Lung (tissue), 12 donors: Measurements from ENCODE around the gene COL4A1. TPM values are rescaled to one million over a fixed set of nuclear protein-coding genes. Genes with fewer than 3 reads are reported as not detected.
A peak's percentile ranks its signal among the peaks of the same experiment; 100 is the strongest.

Source experiments
- ATAC-seq: fragments of 200-7000 bp; cut with Tn5 transposase; one replicate; pipeline ENCODE4 v1.9.1; 2020; ENCODE audit warnings: moderate number of reproducible peaks; ENCODE audit not compliant: insufficient read depth, low FRiP score
- DNase-seq, 3 donors: peaks; one replicate each; pipeline ENCODE4 v3.0.0-alpha.2; 2013 to 2017
- H3K27ac ChIP-seq, 2 donors: one replicate each; pipeline ENCODE4 v1.5.1; 2013; ENCODE audit warnings: mild to moderate bottlenecking in 2 of 2, moderate library complexity in 2 of 2, control low read depth in 1 of 2, inconsistent platforms in 1 of 2, low read depth in 1 of 2, low read length in 1 of 2
- H3K27me3 ChIP-seq, 3 donors: one replicate each; pipeline ENCODE4 v1.5.1; 2013; ENCODE audit warnings: low read length in 2 of 3; ENCODE audit not compliant: control insufficient read depth in 3 of 3, insufficient read depth in 3 of 3
- H3K36me3 ChIP-seq, 4 donors: one replicate each; pipeline ENCODE4 v1.5.1; 2013; ENCODE audit warnings: low read length in 4 of 4, mild to moderate bottlenecking in 1 of 4, moderate library complexity in 1 of 4; ENCODE audit not compliant: control insufficient read depth in 4 of 4, insufficient read depth in 4 of 4
- H3K4me1 ChIP-seq, 5 donors: one replicate each; pipeline ENCODE4 v1.5.1; 2013; ENCODE audit warnings: low read length in 5 of 5, mild to moderate bottlenecking in 2 of 5, moderate library complexity in 1 of 5; ENCODE audit not compliant: control insufficient read depth in 5 of 5, insufficient read depth in 5 of 5
- H3K4me3 ChIP-seq: one replicate; pipeline ENCODE4 v1.5.1; 2013; ENCODE audit warnings: mild to moderate bottlenecking, control low read depth, moderate library complexity
- H3K9ac ChIP-seq, 2 donors: one replicate each; pipeline ENCODE4 v1.5.1; 2013; ENCODE audit warnings: low read length in 2 of 2, control low read depth in 1 of 2; ENCODE audit not compliant: insufficient read depth in 1 of 2
- H3K9me3 ChIP-seq, 4 donors: one replicate each; pipeline ENCODE4 v1.5.1; 2013; ENCODE audit warnings: low read length in 3 of 4, mild to moderate bottlenecking in 1 of 4, moderate library complexity in 1 of 4; ENCODE audit not compliant: control insufficient read depth in 4 of 4, insufficient read depth in 3 of 4
- CTCF ChIP-seq: IDR thresholded peaks from 2 replicates; pipeline ENCODE4 v1.5.1; 2012; ENCODE audit warnings: mild to moderate bottlenecking; ENCODE audit errors: control extremely low read depth, extremely low read depth
- WGBS, 2 donors: extraction: QIAGEN DNeasy Blood & Tissue Kit; methylation state at CpG; one replicate each; pipeline ENCODE4 v1.1.7; 2013; 5-methylcytosine and 5-hydroxymethylcytosine counted together
- polyA plus RNA-seq, 2 donors: library from polyadenylated mRNA; stranded (reverse); fragments of 200-250 nt; gene quantifications; one replicate each; pipeline ENCODE4 v1.2.1, GENCODE V29; 2013
- total RNA-seq, 2 donors: library from RNA; depleted of rRNA in 1 of 2; stranded (reverse); fragments of >200 nt in 1 of 2; gene quantifications; one replicate each; pipeline ENCODE4 v1.2.1, GENCODE V29; 2014 to 2021
- donor health status: control.
- donor health status: control.
- donor health status: Bipolar disorder and iron deficiency.
- donor health status: healthy.
- donor health status: DM: yes; HTN: yes; CAD: no.

The COL4A1 gene
- total and polyA plus RNA-seq, 4 donors, result 114 to 1,051 (median 318) TPM

GRCh38 chr13:110237875-110238817, 68.8 kb downstream of the COL4A1 start:
- Histone ChIP-seq H3K27ac (peak overlapping the region; percentile 40 to 82), H3K4me3 (no peak overlapping the region), H3K36me3 (peaks cover 0 to 5% (median 2%) of the 10 kb centered on the region in 4 donors), H3K27me3 (no peaks in the 10 kb centered on the region), H3K9ac (peak overlapping the region in 1 of 2 donors; percentile 40), H3K9me3 (no peaks in the 10 kb centered on the region), H3K4me1 (peaks cover 6 to 47% (median 33%) of the 10 kb centered on the region in 5 donors)
- 53% methylated on average over 5 of the region's 5 CpGs for WGBS, 2 donors
- ATAC-seq, result no peak
- no peak for TF ChIP-seq CTCF
- DNase-seq, result peak in 2 of 3 donors; percentile 51 to 55

GRCh38 chr13:110236831-110237261, 70.1 kb downstream of the COL4A1 start:
- Histone ChIP-seq H3K36me3 (peaks cover 0 to 3% (median 2%) of the 10 kb centered on the region in 4 donors), H3K27me3 (no peaks in the 10 kb centered on the region), H3K9ac (peak overlapping the region in 1 of 2 donors; percentile 8), H3K9me3 (no peaks in the 10 kb centered on the region), H3K4me1 (peaks cover 8 to 59% (median 39%) of the 10 kb centered on the region in 5 donors), H3K4me3 (no peak overlapping the region), H3K27ac (peak overlapping the region; percentile 40 to 74)
- ATAC-seq (no peak), DNase-seq (peak in 1 of 3 donors; percentile 51)
- 49 to 53% methylated on average over 11 of the region's 11 CpGs for WGBS, 2 donors
- no peak for TF ChIP-seq CTCF

GRCh38 chr13:110236431-110236830, 70.5 kb downstream of the COL4A1 start:
- no peak for ATAC-seq
- H3K4me1 ChIP-seq, result peaks cover 8 to 62% (median 43%) of the 10 kb centered on the region in 5 donors

More at GRCh38 chr13:110236431-110236830, 70.5 kb downstream of the COL4A1 start:
- no peaks in the 10 kb centered on the region for H3K27me3 ChIP-seq
- no peak for TF ChIP-seq CTCF
- WGBS, 2 donors, result 73 to 79% methylated on average over 10 of the region's 10 CpGs
- peak overlapping the region; percentile 40 to 74 for H3K27ac ChIP-seq
- H3K9ac ChIP-seq, result no peak overlapping the region
- no peak overlapping the region for H3K4me3 ChIP-seq
- H3K36me3 ChIP-seq, result peaks cover 0 to 3% (median 2%) of the 10 kb centered on the region in 4 donors
- DNase-seq, result no peak
- no peaks in the 10 kb centered on the region for H3K9me3 ChIP-seq
